ENCODE results near the gene DCLK3.

DCLK3 gene

GRCh38 chr3:36765104-36765503 is 751 bp upstream of the DCLK3 start:
- no peak for DNase-seq

- no peak for DNase-seq
Measured at GRCh38 chr3:36764704-36765038, 318 bp upstream of the DCLK3 start.

- peak; percentile 50 to 60 for DNase-seq
Measured at GRCh38 chr3:36762918-36763849, 1.2 kb downstream of the DCLK3 start.

GRCh38 chr3:36761779-36762178 is 2.6 kb downstream of the DCLK3 start:
- peak; percentile 38 to 53 for DNase-seq

GRCh38 chr3:36756269-36756668 is 8.1 kb downstream of the DCLK3 start:
- DNase-seq: no peak

- no peak for DNase-seq
Measured at GRCh38 chr3:36751326-36751725, 13.0 kb downstream of the DCLK3 start.

GRCh38 chr3:36750737-36751136 is 13.6 kb downstream of the DCLK3 start:
- no peak for DNase-seq

GRCh38 chr3:36744763-36745162 is 19.6 kb downstream of the DCLK3 start:
- no peak for DNase-seq

- no peak for DNase-seq
Measured at GRCh38 chr3:36743826-36744225, 20.5 kb downstream of the DCLK3 start.

GRCh38 chr3:36741285-36741684 is 23.1 kb downstream of the DCLK3 start:
- peak in 1 of 2 donors; percentile 24 for DNase-seq

GRCh38 chr3:36740787-36741186 is 23.6 kb downstream of the DCLK3 start:
- no peak for DNase-seq

GRCh38 chr3:36738702-36739101 is 25.7 kb downstream of the DCLK3 start:
- no peak for DNase-seq

- no peak for DNase-seq
Measured at GRCh38 chr3:36736301-36736700, 28.1 kb downstream of the DCLK3 start.

GRCh38 chr3:36734742-36735141 is 29.6 kb downstream of the DCLK3 start:
- peak; percentile 22 to 52 for DNase-seq

- DNase-seq: no peak
Measured at GRCh38 chr3:36733723-36734122, 30.6 kb downstream of the DCLK3 start.

- no peak for DNase-seq
Measured at GRCh38 chr3:36733162-36733696, 31.1 kb downstream of the DCLK3 start.

- no peak for DNase-seq
Measured at GRCh38 chr3:36730966-36731365, 33.4 kb downstream of the DCLK3 start.

- peak; percentile 46 to 75 for DNase-seq
Measured at GRCh38 chr3:36729204-36730056, 34.9 kb downstream of the DCLK3 start.

- no peak for DNase-seq
Measured at GRCh38 chr3:36714343-36715086, 49.8 kb downstream of the DCLK3 start.

GRCh38 chr3:36713904-36714303 is 50.4 kb downstream of the DCLK3 start:
- DNase-seq: no peak

GRCh38 chr3:36710606-36711005 is 53.7 kb downstream of the DCLK3 start:
- no peak for DNase-seq

GRCh38 chr3:36709826-36710365 is 54.5 kb downstream of the DCLK3 start:
- no peak for DNase-seq

- DNase-seq: no peak
Measured at GRCh38 chr3:36709281-36709680, 55.1 kb downstream of the DCLK3 start.
